OCI-LY1 (cell line): Measurements from ENCODE around the gene KCNT2.

Experiments
- H2AFZ ChIP-seq: fragments of 200-600 bp; sonication (generic), shearing (Covaris generic); 2 replicates; pipeline ENCODE4 v1.6.0; 2014; ENCODE audit warnings: antibody characterized with exemption, mild to moderate bottlenecking, low read length
- H3F3A ChIP-seq: fragments of 200-600 bp; sonication (generic), shearing (Covaris generic); 2 replicates; pipeline ENCODE4 v1.6.0; 2014; ENCODE audit warnings: mild to moderate bottlenecking, antibody characterized with exemption, low read length, moderate library complexity; ENCODE audit not compliant: insufficient read depth
- H3K27ac ChIP-seq: fragments of 200-600 bp; sonication (generic); 2 replicates; pipeline ENCODE4 v1.5.1; 2014; ENCODE audit warnings: low read length, mixed run types, mild to moderate bottlenecking, low read depth; ENCODE audit not compliant: poor library complexity, severe bottlenecking
- H3K27me3 ChIP-seq: fragments of 200-600 bp; sonication (generic); 2 replicates; pipeline ENCODE4 v1.6.0; 2014; ENCODE audit warnings: antibody characterized with exemption, mild to moderate bottlenecking, low read length, moderate library complexity; ENCODE audit not compliant: insufficient read depth
- H3K36me3 ChIP-seq: fragments of 200-600 bp; sonication (generic); 2 replicates; pipeline ENCODE4 v1.6.1; 2014; ENCODE audit warnings: mild to moderate bottlenecking, antibody characterized with exemption, low read length, moderate library complexity, mixed read lengths; ENCODE audit not compliant: insufficient read depth
- H3K4me1 ChIP-seq: fragments of 200-600 bp; sonication (generic); 2 replicates; pipeline ENCODE4 v1.5.1; 2014; ENCODE audit warnings: mild to moderate bottlenecking, low read length, moderate library complexity; ENCODE audit not compliant: insufficient read depth, severe bottlenecking
- H3K4me2 ChIP-seq: fragments of 200-600 bp; sonication (generic), shearing (Covaris generic); 2 replicates; pipeline ENCODE4 v1.6.1; 2014; ENCODE audit warnings: low read length
- H3K4me3 ChIP-seq: fragments of 200-600 bp; sonication (generic); 2 replicates; pipeline ENCODE4 v1.5.1; 2014; ENCODE audit warnings: low read length, low read depth, mild to moderate bottlenecking, mixed read lengths; ENCODE audit not compliant: poor library complexity, severe bottlenecking
- H3K79me2 ChIP-seq: fragments of 200-600 bp; shearing (Covaris generic); 2 replicates; pipeline ENCODE4 v1.6.1; 2016; ENCODE audit warnings: mixed run types, low read length, mixed read lengths; ENCODE audit not compliant: insufficient read depth
- H3K9ac ChIP-seq: fragments of 200-600 bp; sonication (generic), shearing (Covaris generic); 2 replicates; pipeline ENCODE4 v1.6.1; 2014; ENCODE audit warnings: mild to moderate bottlenecking, low read length, mixed read lengths
- H3K9me2 ChIP-seq: fragments of 200-600 bp; sonication (generic), shearing (Covaris generic); 2 replicates; pipeline ENCODE4 v1.6.1; 2014; ENCODE audit warnings: low read depth, mild to moderate bottlenecking, low read length, mixed read lengths
- H3K9me3 ChIP-seq: fragments of 200-600 bp; shearing (Covaris generic); 2 replicates; pipeline ENCODE4 v1.6.1; 2014; ENCODE audit warnings: low read length, mixed read lengths
- H4K20me1 ChIP-seq: fragments of 200-600 bp; sonication (generic), shearing (Covaris generic); 2 replicates; pipeline ENCODE4 v1.6.0; 2016; ENCODE audit warnings: mild to moderate bottlenecking, low read length; ENCODE audit not compliant: insufficient read depth
- CTCF ChIP-seq: fragments of 200-600 bp; sonication (generic), shearing (Covaris generic); IDR thresholded peaks from 2 replicates; pipeline ENCODE4 v1.5.1; 2017; ENCODE audit warnings: mild to moderate bottlenecking, antibody characterized with exemption, low read length, moderate library complexity, mixed read lengths
- EZH2 ChIP-seq: fragments of 200-600 bp; sonication (generic), shearing (Covaris generic); IDR thresholded peaks from 2 replicates; pipeline ENCODE4 v1.8.0; 2017; ENCODE audit warnings: borderline replicate concordance, mixed run types, mild to moderate bottlenecking, antibody characterized with exemption, low read length, moderate library complexity, mixed read lengths

KCNT2 gene

GRCh38 chr1:196545222-196545621, 63.0 kb downstream of the KCNT2 start:
- Histone ChIP-seq H3K27me3 (no peaks in the 10 kb centered on the region), H3K79me2 (no peaks in the 10 kb centered on the region), H3K4me3 (no peak overlapping the region), H4K20me1 (no peaks in the 10 kb centered on the region), H2AFZ (no peak overlapping the region), H3K9me2 (no peaks in the 10 kb centered on the region), H3K4me1 (no peaks in the 10 kb centered on the region), H3F3A (no peaks in the 10 kb centered on the region), H3K27ac (no peak overlapping the region), H3K9ac (no peak overlapping the region), H3K9me3 (no peaks in the 10 kb centered on the region), H3K36me3 (no peaks in the 10 kb centered on the region), H3K4me2 (no peak overlapping the region)
- TF ChIP-seq EZH2 (no peak), CTCF (no peak)

- no peak overlapping the region for H2AFZ ChIP-seq
- no peaks in the 10 kb centered on the region for H4K20me1 ChIP-seq
- no peaks in the 10 kb centered on the region for H3K79me2 ChIP-seq
- no peak overlapping the region for H3K4me3 ChIP-seq
- no peaks in the 10 kb centered on the region for H3K9me3 ChIP-seq
- H3K9me2 ChIP-seq, result no peaks in the 10 kb centered on the region
- H3K27ac ChIP-seq, result no peak overlapping the region
- no peaks in the 10 kb centered on the region for H3K36me3 ChIP-seq
- H3F3A ChIP-seq, result no peaks in the 10 kb centered on the region
- H3K9ac ChIP-seq, result no peak overlapping the region
- H3K4me2 ChIP-seq, result no peak overlapping the region
- no peaks in the 10 kb centered on the region for H3K27me3 ChIP-seq
- no peaks in the 10 kb centered on the region for H3K4me1 ChIP-seq
- no peak for TF ChIP-seq CTCF
- TF ChIP-seq EZH2, result no peak
These were observed 63.6 kb downstream of the KCNT2 start for GRCh38 chr1:196544617-196545016.

GRCh38 chr1:196543833-196544232, 64.4 kb downstream of the KCNT2 start:
- Histone ChIP-seq H3K9me2 (no peaks in the 10 kb centered on the region), H3K27me3 (no peaks in the 10 kb centered on the region), H3K9ac (no peak overlapping the region), H3K4me2 (no peak overlapping the region), H3K4me1 (no peaks in the 10 kb centered on the region), H3K9me3 (no peaks in the 10 kb centered on the region), H3K79me2 (no peaks in the 10 kb centered on the region), H3K27ac (no peak overlapping the region), H4K20me1 (no peaks in the 10 kb centered on the region), H3K36me3 (no peaks in the 10 kb centered on the region), H3F3A (no peaks in the 10 kb centered on the region), H2AFZ (no peak overlapping the region), H3K4me3 (no peak overlapping the region)
- TF ChIP-seq EZH2 (no peak), CTCF (no peak)
